Ovary (tissue), 9 donors: ENCODE results near the gene YPEL3. TPM values are rescaled to one million over a fixed set of nuclear protein-coding genes. Genes with fewer than 3 reads are reported as not detected.
A peak's percentile ranks its signal among the peaks of the same experiment; 100 is the strongest.

Source experiments
- DNase-seq, 5 donors: peaks; one replicate each; pipeline ENCODE4 v3.0.0-alpha.2; 2019 to 2020
- H3K27ac ChIP-seq, 2 donors: fragments of 200-600 bp; one replicate each; pipeline versions ENCODE4 v1.5.1 to v1.8.0; 2019 to 2022
- H3K27me3 ChIP-seq: fragments of 200-600 bp; one replicate; pipeline ENCODE4 v1.8.0; 2022
- H3K36me3 ChIP-seq: fragments of 200-600 bp; sonication (generic); one replicate; pipeline ENCODE4 v1.5.1; 2019
- H3K4me1 ChIP-seq: one replicate; pipeline ENCODE4 v1.8.1; 2013; ENCODE audit warnings: mild to moderate bottlenecking, moderate library complexity; ENCODE audit not compliant: insufficient read depth
- H3K4me3 ChIP-seq: fragments of 200-600 bp; sonication (generic); one replicate; pipeline ENCODE4 v1.5.1; 2017
- H3K9me3 ChIP-seq, 2 donors: fragments of 200-600 bp in 1 of 2; sonication (generic) in 1 of 2; one replicate each; pipeline versions ENCODE4 v1.5.1 to v1.8.1; 2013 to 2019; ENCODE audit warnings: mild to moderate bottlenecking in 1 of 2, moderate library complexity in 1 of 2
- CTCF ChIP-seq, 3 donors: fragments of 450-650 bp in 2 of 3; fragments of 200-600 bp in 1 of 3; IDR thresholded peaks; one replicate each; pipeline versions ENCODE4 v1.5.1 to v1.8.0; 2016 to 2022; ENCODE audit warnings: antibody characterized with exemption in 3 of 3, mild to moderate bottlenecking in 1 of 3
- EP300 ChIP-seq: sonication (generic); formaldehyde crosslinking; IDR thresholded peaks from one replicate; pipeline ENCODE4 v1.6.1; 2017; ENCODE audit warnings: antibody characterized with exemption
- POLR2A ChIP-seq: fragments of 450-650 bp; IDR thresholded peaks from one replicate; pipeline ENCODE4 v1.6.1; 2017; ENCODE audit warnings: antibody characterized with exemption, mild to moderate bottlenecking, moderate library complexity
- WGBS, 3 donors: extraction: QIAGEN DNeasy Blood & Tissue Kit in 1 of 3; methylation state at CpG; one replicate each; pipeline versions ENCODE4 v1.1.5 to v1.1.7; 2013 to 2017; 5-methylcytosine and 5-hydroxymethylcytosine counted together
- intact Hi-C, 4 donors: fragments of 100-400 bp; cut with DNase I; formaldehyde crosslinking; loops; one replicate each; pipeline versions ENCODE4 v1.11.0 to v1.15.1; 2022 to 2023
- polyA plus RNA-seq, 2 donors: library from polyadenylated mRNA; stranded (reverse); fragments of 200-250 nt in 1 of 2; fragments of 350-450 nt in 1 of 2; fragmentation: Illumina TruSeq in 1 of 2; extraction: RNeasy Lipid Tissue Mini Kit (QIAGEN cat#74804) in 1 of 2; gene quantifications; one replicate each; pipeline ENCODE4 v1.2.3, GENCODE V29; 2013 to 2014
- total RNA-seq, 7 donors: library from RNA; depleted of rRNA in 2 of 7; stranded (reverse); fragments of >200 nt in 2 of 7; fragmentation: NEBNext Ultra II Directional in 3 of 7; extraction: Animal tissue kit (Norgen Biotek cat#: 25700) in 3 of 7; gene quantifications; one replicate each; pipeline versions ENCODE4 v1.1.0 to v1.2.4, GENCODE V29; 2016 to 2023
- donor health status: DM: no; HTN: no; CAD: no; lungs with moderate emphysema.
- donor health status: DM: no; HTN: no; CAD: no.
- donor health status: Bipolar disorder and iron deficiency.
- donor health status: DM: yes; HTN: yes; CAD: no.
- donor health status: DM: no; HTN: no; CAD: no.
- donor health status: DM: yes; HTN: yes; CAD: no.

Gene YPEL3
- total and polyA plus RNA-seq, 9 donors = 12.7 to 134 (median 63.1) TPM

DNA sequence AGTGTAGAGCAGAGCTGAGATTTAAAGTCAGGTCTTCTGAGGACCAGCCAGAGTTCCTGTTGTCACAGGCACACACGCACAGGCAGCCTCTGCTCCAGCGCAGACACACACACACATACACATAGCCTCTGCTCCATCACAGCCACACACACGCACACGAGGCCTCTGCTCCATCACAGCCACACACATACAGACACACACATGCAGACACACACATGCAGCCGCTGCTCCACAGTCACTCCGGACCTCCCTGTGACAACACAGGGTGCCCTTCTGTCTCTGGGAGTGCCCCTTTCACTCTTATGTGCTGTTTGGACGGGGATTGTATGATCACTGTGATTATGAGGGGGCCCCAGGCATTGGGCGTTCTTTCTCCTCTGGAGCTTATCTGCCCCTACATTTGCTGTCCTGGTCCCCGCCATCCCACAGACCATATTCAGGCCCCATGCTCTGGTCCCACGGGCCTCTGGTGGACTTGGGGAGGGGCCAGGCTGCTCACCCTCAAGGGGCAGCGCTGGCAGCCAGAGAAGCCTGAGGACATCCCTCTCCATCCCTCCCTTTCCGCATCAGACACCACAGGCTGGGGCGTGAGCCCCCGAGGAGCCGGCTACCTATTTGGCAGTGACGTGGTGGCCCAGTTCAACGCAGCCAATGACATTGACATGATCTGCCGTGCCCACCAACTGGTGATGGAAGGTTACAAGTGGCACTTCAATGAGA, 11.8 kb downstream of the YPEL3 start:
- no peaks in the 10 kb centered on the region for H3K4me1 ChIP-seq
- H3K27me3 ChIP-seq = no peaks in the 10 kb centered on the region
- no peak for TF ChIP-seq POLR2A
- TF ChIP-seq EP300 = no peak
- no peak for TF ChIP-seq CTCF (IDR thresholded peaks at IDR 0.05)
- H3K9me3 ChIP-seq = no peaks in the 10 kb centered on the region
- peak in 1 of 5 donors; percentile 23 for DNase-seq
- intact Hi-C loops = loop anchor here in 1 of 4 donors (10.0 kb wide), 1 partner anchor 441 kb away; the partner anchor contains the start of gene ZNF768
- no peak overlapping the region for H3K27ac ChIP-seq
- no peak overlapping the region for H3K4me3 ChIP-seq
- WGBS, 3 donors = 75 to 84% (median 78%) methylated on average over 18 of the region's 18 CpGs
- no peaks in the 10 kb centered on the region for H3K36me3 ChIP-seq

DNA sequence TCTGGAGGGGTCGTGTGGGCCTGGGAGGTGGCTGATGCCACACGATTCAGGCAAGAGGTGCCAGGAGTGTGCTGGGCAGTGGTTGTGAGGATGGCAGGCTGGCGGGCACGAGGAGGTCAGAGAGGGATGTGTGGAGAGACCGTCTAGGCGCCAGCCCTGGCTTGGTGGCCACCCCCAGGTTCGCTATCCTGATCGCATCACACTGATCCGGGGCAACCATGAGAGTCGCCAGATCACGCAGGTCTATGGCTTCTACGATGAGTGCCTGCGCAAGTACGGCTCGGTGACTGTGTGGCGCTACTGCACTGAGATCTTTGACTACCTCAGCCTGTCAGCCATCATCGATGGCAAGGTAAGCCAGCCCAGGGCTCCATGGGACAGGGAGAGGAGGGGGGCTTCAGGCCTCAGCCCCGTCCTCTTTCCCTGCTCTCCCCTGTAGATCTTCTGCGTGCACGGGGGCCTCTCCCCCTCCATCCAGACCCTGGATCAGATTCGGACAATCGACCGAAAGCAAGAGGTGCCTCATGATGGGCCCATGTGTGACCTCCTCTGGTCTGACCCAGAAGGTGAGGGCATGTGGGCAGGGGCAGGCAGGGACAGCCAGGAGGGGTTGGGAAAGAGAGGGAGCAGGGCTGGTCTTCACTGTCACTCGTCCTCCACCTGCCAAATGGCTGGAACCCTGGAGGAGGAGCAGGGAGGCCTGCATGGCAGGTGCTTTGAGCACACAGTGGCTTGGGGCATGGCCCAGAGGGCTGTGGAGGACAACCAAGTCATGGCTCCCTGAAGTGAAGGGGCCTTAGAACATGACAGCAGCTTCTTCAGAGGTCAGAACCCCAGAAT, 12.6 kb downstream of the YPEL3 start:
- Histone ChIP-seq H3K27me3 (no peaks in the 10 kb centered on the region), H3K4me1 (no peaks in the 10 kb centered on the region), H3K4me3 (no peak overlapping the region), H3K9me3 (no peaks in the 10 kb centered on the region), H3K27ac (no peak overlapping the region), H3K36me3 (no peaks in the 10 kb centered on the region)
- intact Hi-C loops = loop anchor here in 1 of 4 donors (10.0 kb wide), 1 partner anchor 441 kb away; the partner anchor contains the start of gene ZNF768
- WGBS, 3 donors = 85 to 89% (median 85%) methylated on average over 21 to 24 of the region's 24 CpGs
- no peak for DNase-seq
- TF ChIP-seq POLR2A = no peak
- no peak for TF ChIP-seq CTCF (IDR thresholded peaks at IDR 0.05)
- TF ChIP-seq EP300 = no peak

DNA sequence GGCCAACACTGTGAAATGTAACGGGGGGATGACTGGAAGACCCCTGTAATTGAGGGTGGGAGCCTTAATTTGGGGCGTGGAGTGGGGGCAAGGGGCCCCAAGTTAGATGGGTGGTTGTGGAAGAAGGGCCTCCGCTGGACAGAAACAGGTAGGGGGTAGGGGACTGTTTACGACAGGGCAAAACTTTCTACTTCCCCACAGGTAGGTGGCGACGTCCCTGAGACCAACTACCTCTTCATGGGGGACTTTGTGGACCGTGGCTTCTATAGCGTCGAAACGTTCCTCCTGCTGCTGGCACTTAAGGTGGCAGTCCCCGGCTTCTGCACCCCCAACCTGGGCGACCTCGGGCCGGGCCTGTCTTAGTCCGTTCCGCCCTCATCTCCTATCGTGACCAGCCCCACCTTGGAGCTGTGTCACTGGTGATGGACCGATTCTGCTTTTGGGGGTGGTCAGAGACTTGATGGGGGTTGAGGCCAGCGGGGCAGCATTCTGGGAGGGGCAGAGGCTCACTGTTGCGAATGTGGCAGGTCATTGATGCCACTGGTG, 13.4 kb downstream of the YPEL3 start:
- Histone ChIP-seq H3K9me3 (no peaks in the 10 kb centered on the region), H3K27me3 (no peaks in the 10 kb centered on the region), H3K36me3 (no peaks in the 10 kb centered on the region), H3K4me3 (no peak overlapping the region), H3K4me1 (no peaks in the 10 kb centered on the region), H3K27ac (no peak overlapping the region)
- DNase-seq = no peak
- WGBS, 3 donors = 82 to 87% (median 83%) methylated on average over 20 of the region's 20 CpGs
- TF ChIP-seq CTCF (IDR thresholded peaks at IDR 0.05) = no peak
- TF ChIP-seq POLR2A = no peak
- TF ChIP-seq EP300 = no peak
- intact Hi-C loops = loop anchor here in 1 of 4 donors (10.0 kb wide), 1 partner anchor 442 kb away; the partner anchor contains the start of gene ZNF768

DNA sequence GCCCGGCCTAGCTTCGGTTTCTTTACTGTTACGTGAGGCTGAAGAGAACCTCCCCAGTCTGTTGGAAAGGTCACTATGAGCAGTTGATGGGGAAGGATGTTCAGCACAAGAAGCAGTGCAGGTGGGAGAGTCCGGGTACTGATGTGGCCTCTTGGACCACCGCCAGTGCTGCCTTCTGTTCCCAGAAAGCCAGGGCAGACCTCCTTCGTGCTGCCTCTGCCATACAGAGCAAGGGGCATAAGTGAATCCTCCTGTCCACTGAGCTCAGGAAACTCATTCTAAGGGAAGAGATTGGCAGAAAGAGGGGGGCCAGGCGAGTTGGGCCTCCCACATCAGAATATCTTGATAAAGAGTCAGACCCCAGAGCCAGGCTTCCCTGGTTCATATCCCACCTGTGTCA, 16.5 kb downstream of the YPEL3 start:
- no peak for DNase-seq
- no peak for TF ChIP-seq CTCF (IDR thresholded peaks at IDR 0.05)
- no peak for TF ChIP-seq EP300
- no peak for TF ChIP-seq POLR2A
- intact Hi-C loops = no loop called here
- Histone ChIP-seq H3K4me3 (no peak overlapping the region), H3K27me3 (no peaks in the 10 kb centered on the region), H3K27ac (no peak overlapping the region), H3K9me3 (no peaks in the 10 kb centered on the region), H3K36me3 (no peaks in the 10 kb centered on the region), H3K4me1 (peaks cover 5% of the 10 kb centered on the region)
- WGBS, 3 donors = 83 to 88% (median 84%) methylated on average over 7 of the region's 7 CpGs
